Lower leg skin (tissue), 3 donors: ENCODE data around the gene DNER.

Experiments used
- CTCF ChIP-seq, 3 donors: fragments of 450-650 bp; IDR thresholded peaks; one replicate each; pipeline ENCODE4 v1.5.1; 2016; ENCODE audit warnings: antibody characterized with exemption in 3 of 3, mild to moderate bottlenecking in 3 of 3, moderate library complexity in 2 of 3
- POLR2A ChIP-seq, 2 donors: fragments of 450-650 bp; IDR thresholded peaks; one replicate each; pipeline ENCODE4 v1.6.1; 2016 to 2017; ENCODE audit warnings: antibody characterized with exemption in 2 of 2, mild to moderate bottlenecking in 1 of 2, moderate library complexity in 1 of 2

GRCh38 chr2:229695961-229696360, 18.4 kb downstream of the DNER start:
- TF ChIP-seq POLR2A (IDR thresholded peaks at IDR 0.05): no peak
- no peak for TF ChIP-seq CTCF (IDR thresholded peaks at IDR 0.05)
